AG04450 (cell line): ENCODE results near the gene ANKRD40CL. TPM values are rescaled to one million over a fixed set of nuclear protein-coding genes. Genes with fewer than 3 reads are reported as not detected.
"Not testable (repeated sequence)": the region's sequence is repeated elsewhere in the genome, so short reads cannot be mapped to it uniquely, and the experiment has no call there.

Experiments
- CTCF ChIA-PET: fragments of 300-600, 350-600 bp; formaldehyde crosslinking; extraction: SDS; loops from one replicate; lab custom pipeline; 2022; ENCODE audit warnings: antibody characterized with exemption, inconsistent platforms; lab: Charles Lee
- POLR2A ChIA-PET: fragments of 350-600 bp; formaldehyde crosslinking; extraction: SDS; loops from one replicate; lab custom pipeline; 2021; ENCODE audit warnings: antibody characterized with exemption, inconsistent platforms; lab: Yijun Ruan, JAX
- DNase-seq: peaks from one replicate; pipeline ENCODE4 v3.0.0-alpha.2; 2011; ENCODE audit warnings: low read depth, low spot score
- H3K27ac ChIP-seq: one replicate; pipeline ENCODE4 v1.5.1; 2012; ENCODE audit warnings: low read depth, low read length, control low read depth
- H3K27me3 ChIP-seq: one replicate; pipeline ENCODE4 v1.6.0; 2012; ENCODE audit warnings: low read length; ENCODE audit not compliant: control insufficient read depth, insufficient read depth
- H3K4me3 ChIP-seq: 2 replicates; pipeline ENCODE4 v1.5.1; 2011; ENCODE audit warnings: mild to moderate bottlenecking, low read depth, low read length, control low read depth
- H3K9me3 ChIP-seq: 2 replicates; pipeline ENCODE4 v1.5.1; 2012; ENCODE audit warnings: low read length; ENCODE audit not compliant: control insufficient read depth, insufficient read depth
- polyA plus RNA-seq: library from polyadenylated mRNA; depleted of rRNA; stranded (reverse); fragments of >200 nt; gene quantifications from 2 replicates; pipeline ENCODE4 v1.2.3, GENCODE V29; 2011
- TF ChIP-seq, protein P1 (sequence below): IDR thresholded peaks from 2 replicates; pipeline ENCODE4 v1.5.1; 2011; ENCODE audit warnings: low read depth, low read length, control low read depth, inconsistent platforms

The ANKRD40CL gene
- polyA plus RNA-seq, 1 experiment = not detected

DNA sequence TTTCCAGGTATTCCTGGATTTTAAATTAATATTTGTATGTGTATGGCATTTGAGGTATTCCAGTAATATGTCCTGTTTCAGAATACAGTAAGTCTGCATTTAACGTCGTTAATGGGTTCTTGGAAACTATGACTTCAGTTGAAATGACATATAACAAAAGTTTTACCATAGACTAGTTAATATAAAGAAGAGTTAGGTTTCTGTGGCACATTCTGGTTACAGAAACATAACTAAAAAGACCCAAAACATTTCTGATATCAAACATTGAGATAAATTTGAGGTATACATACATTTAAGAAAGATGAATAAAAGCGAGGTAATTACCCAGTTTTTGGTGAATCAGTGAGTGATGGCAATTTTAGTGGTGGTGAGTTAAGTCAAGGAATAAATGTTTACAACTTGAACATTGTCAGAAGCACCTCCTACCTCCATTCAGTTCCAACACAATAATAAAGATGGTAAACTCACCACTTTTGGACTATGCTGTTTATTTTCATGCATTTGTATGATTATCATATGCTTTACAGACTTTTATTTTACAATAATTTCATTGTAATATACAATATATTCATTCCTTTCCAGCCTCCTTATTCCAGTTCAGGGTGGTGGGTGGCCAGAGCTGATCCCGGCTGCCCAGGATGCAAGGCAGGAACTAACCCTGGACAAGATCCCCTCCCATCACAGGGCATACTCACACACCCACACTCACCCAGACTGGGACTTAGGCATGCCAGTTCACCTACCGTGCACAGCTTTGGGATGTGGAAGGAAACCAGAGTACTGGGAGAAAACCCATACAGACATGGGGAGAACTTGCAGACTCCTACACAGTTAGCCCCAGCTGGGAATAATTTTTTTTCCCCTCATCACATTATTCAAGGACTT, 38.2 kb downstream of the ANKRD40CL start:
- Histone ChIP-seq H3K27me3 (no peaks in the 10 kb centered on the region), H3K9me3 (no peaks in the 10 kb centered on the region), H3K27ac (no peak overlapping the region), H3K4me3 (no peak overlapping the region)
- ChIA-PET CTCF (interaction anchor here (1.8 kb wide), 1 partner anchor 35 kb away, joined by 6 read pairs; no protein-coding TSS in a partner anchor), POLR2A (interaction anchor here (1.1 to 1.7 kb wide), 2 partner anchors 10 to 21 kb away, joined by 8 to 14 read pairs; partner anchors contain the start of gene LUC7L3)
- DNase-seq = no peak
- TF ChIP-seq, protein P1, sequence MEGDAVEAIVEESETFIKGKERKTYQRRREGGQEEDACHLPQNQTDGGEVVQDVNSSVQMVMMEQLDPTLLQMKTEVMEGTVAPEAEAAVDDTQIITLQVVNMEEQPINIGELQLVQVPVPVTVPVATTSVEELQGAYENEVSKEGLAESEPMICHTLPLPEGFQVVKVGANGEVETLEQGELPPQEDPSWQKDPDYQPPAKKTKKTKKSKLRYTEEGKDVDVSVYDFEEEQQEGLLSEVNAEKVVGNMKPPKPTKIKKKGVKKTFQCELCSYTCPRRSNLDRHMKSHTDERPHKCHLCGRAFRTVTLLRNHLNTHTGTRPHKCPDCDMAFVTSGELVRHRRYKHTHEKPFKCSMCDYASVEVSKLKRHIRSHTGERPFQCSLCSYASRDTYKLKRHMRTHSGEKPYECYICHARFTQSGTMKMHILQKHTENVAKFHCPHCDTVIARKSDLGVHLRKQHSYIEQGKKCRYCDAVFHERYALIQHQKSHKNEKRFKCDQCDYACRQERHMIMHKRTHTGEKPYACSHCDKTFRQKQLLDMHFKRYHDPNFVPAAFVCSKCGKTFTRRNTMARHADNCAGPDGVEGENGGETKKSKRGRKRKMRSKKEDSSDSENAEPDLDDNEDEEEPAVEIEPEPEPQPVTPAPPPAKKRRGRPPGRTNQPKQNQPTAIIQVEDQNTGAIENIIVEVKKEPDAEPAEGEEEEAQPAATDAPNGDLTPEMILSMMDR = no peak

- Histone ChIP-seq H3K27me3 (no peaks in the 10 kb centered on the region), H3K4me3 (no peak overlapping the region), H3K9me3 (no peaks in the 10 kb centered on the region), H3K27ac (no peak overlapping the region)
- TF ChIP-seq, protein P1 = no peak
- ChIA-PET POLR2A (interaction anchor here (0.7 kb wide), 1 partner anchor 30 kb away, joined by 7 read pairs; no protein-coding TSS in a partner anchor), CTCF (interaction anchor here (0.7 to 1.0 kb wide), 4 partner anchors 97 to 229 kb away, joined by 3 to 5 read pairs (median 4); no protein-coding TSS in a partner anchor)
- DNase-seq = no peak
These were observed 39.2 kb downstream of the ANKRD40CL start for GRCh38 chr17:50728112-50728429.

DNA sequence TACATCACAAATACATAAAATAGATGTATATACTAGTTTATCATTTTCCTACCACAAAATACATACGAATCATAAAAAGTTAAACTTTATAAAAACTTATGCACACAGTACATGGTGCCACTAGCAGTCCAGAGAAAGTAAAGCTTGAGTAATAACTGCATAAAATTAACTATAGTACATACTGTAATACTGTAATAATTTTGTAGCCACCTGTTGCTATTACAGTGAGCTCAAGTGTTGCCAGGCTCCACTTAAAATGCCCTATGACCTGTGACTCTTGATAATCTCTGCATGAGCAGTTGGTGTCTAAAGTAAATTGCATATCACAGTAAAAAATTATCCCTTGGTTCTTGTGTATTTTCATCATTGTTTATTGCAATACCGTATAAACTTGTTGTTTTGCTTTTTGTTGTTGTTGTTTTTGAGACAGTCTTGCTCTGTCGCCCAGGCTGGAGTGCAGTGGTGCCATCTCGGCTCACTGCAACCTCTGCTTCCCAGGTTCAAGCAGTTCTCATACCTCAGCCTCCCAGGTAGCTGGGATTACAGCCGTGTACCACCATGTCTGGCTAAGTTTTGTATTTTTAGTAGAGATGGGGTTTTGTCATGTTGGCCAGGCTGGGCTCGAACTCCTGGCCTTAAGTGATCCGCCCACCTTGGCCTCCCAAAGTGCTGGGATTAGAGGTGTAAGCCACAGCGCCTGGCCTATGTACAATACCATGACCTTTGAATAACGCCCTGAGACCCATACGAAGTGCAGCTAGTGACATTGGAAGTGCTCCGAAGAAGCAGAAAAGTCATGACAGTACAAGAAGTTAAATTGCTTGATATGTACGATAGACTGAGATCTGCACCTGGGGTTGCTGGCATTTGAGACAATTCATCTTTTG, 41.3 kb downstream of the ANKRD40CL start:
- H3K9me3 ChIP-seq = no peaks in the 10 kb centered on the region
- no peaks in the 10 kb centered on the region for H3K27me3 ChIP-seq
- H3K4me3 ChIP-seq = no peak overlapping the region
- POLR2A ChIA-PET = no interaction called here
- CTCF ChIA-PET = interaction anchor here (1.3 to 2.0 kb wide), 3 partner anchors 58 to 175 kb away, joined by 3 to 7 read pairs (median 4); partner anchors contain the start of gene CACNA1G
- no peak overlapping the region for H3K27ac ChIP-seq
- no peak for DNase-seq
- TF ChIP-seq, protein P1 = no peak

- POLR2A ChIA-PET, H3K4me3 ChIP-seq, DNase-seq, H3K27me3 ChIP-seq, H3K27ac ChIP-seq, H3K9me3 ChIP-seq: not testable (repeated sequence)
- CTCF ChIA-PET = interaction anchor here (1.3 kb wide), 2 partner anchors 30 to 59 kb away, joined by 3 to 4 read pairs; no protein-coding TSS in a partner anchor
These were observed 42.7 kb downstream of the ANKRD40CL start for GRCh38 chr17:50724622-50725021.

- DNase-seq = no peak
- Histone ChIP-seq H3K4me3 (peak overlapping the region; percentile 25; the same call in 1 of the 2 replicates), H3K9me3 (no peaks in the 10 kb centered on the region), H3K27me3 (no peaks in the 10 kb centered on the region), H3K27ac (no peak overlapping the region)
- ChIA-PET CTCF (no interaction called here), POLR2A (no interaction called here)
- TF ChIP-seq, protein P1 = no peak
These were observed 44.6 kb downstream of the ANKRD40CL start for GRCh38 chr17:50722746-50723145.
